Fibroblast of mammary gland (primary cell): ENCODE measurements around the gene ZBBX.
A peak's percentile ranks its signal among the peaks of the same experiment; 100 is the strongest.

Source experiments
- DNase-seq: peaks from one replicate; pipeline ENCODE4 v3.0.0-alpha.2; 2010; ENCODE audit warnings: low read depth
- H3K4me3 ChIP-seq: 2 replicates; pipeline ENCODE4 v1.5.1; 2011; ENCODE audit warnings: low read depth, mild to moderate bottlenecking, low read length, moderate library complexity; ENCODE audit not compliant: control insufficient read depth
- CTCF ChIP-seq: conservative IDR thresholded peaks from 2 replicates; pipeline ENCODE4 v1.5.1; 2011; ENCODE audit warnings: low read depth, low read length, inconsistent platforms; ENCODE audit not compliant: control insufficient read depth, insufficient read depth

The ZBBX gene

GRCh38 chr3:167350245-167350862 lies 29.7 kb downstream of the ZBBX start:
- peak; percentile 42 for DNase-seq

GRCh38 chr3:167346171-167346570 lies 33.9 kb downstream of the ZBBX start:
- no peak for TF ChIP-seq CTCF
- DNase-seq: no peak
- H3K4me3 ChIP-seq: no peak overlapping the region

More at GRCh38 chr3:167350245-167350862, 29.7 kb downstream of the ZBBX start:
- peak; percentile 62 for TF ChIP-seq CTCF
- H3K4me3 ChIP-seq: no peak overlapping the region

- TF ChIP-seq CTCF: no peak
- H3K4me3 ChIP-seq: no peak overlapping the region
- no peak for DNase-seq
Measured at GRCh38 chr3:167330993-167331785, 48.9 kb downstream of the ZBBX start.

GRCh38 chr3:167323572-167323971 lies 56.5 kb downstream of the ZBBX start:
- no peak overlapping the region for H3K4me3 ChIP-seq
- TF ChIP-seq CTCF: no peak
- no peak for DNase-seq

GRCh38 chr3:167318996-167319615 lies 61.0 kb downstream of the ZBBX start:
- no peak for DNase-seq
- no peak for TF ChIP-seq CTCF
- H3K4me3 ChIP-seq: no peak overlapping the region

- no peak for DNase-seq
- H3K4me3 ChIP-seq: no peak overlapping the region
- TF ChIP-seq CTCF: no peak
Measured at GRCh38 chr3:167318306-167318705, 61.8 kb downstream of the ZBBX start.
